GM12878 (cell line): ENCODE data around the gene PC. TPM values are rescaled to one million over a fixed set of nuclear protein-coding genes. Genes with fewer than 3 reads are reported as not detected.

Experiments
- ATAC-seq: fragments of 200-7000 bp; cut with Tn5 transposase; 3 replicates; pipeline ENCODE4 v1.9.1; 2020; ENCODE audit warnings: mild to moderate bottlenecking, moderate library complexity
- BruUV-seq: library from RNA; stranded (reverse); fragments of 400-500 nt; replicated peaks from 2 replicates; lab custom pipeline; 2021; lab: Mats Ljungman, UMichigan
- CTCF ChIA-PET: fragments of 300-600 bp; sonication (Branson Sonifier 250); formaldehyde crosslinking; extraction: SDS; loops from one replicate; lab custom pipeline; 2021; ENCODE audit warnings: inconsistent platforms; lab: Yijun Ruan, JAX
- POLR2A ChIA-PET: fragments of 350-600 bp; formaldehyde crosslinking; extraction: SDS; loops from one replicate; lab custom pipeline; 2021; ENCODE audit warnings: inconsistent platforms; lab: Charles Lee
- RAD21 ChIA-PET: fragments of 300-600 bp; sonication (Branson Sonifier 250); formaldehyde crosslinking; loops from one replicate; lab custom pipeline; 2023; ENCODE audit warnings: antibody characterized with exemption; ENCODE audit not compliant: unreplicated experiment; lab: Charles Lee
- SMC1A ChIA-PET: fragments of 300-600 bp; sonication (Branson Sonifier 250); formaldehyde crosslinking; loops from one replicate; lab custom pipeline; 2023; ENCODE audit not compliant: unreplicated experiment, uncharacterized antibody; lab: Charles Lee
- DNase-seq: peaks from one replicate; pipeline ENCODE4 v3.0.0-alpha.2; 2011; ENCODE audit warnings: low read depth, low spot score
- FAIRE-seq: peaks from 3 replicates; lab custom pipeline; 2011; peaks lifted over from hg19 to GRCh38; lab: Jason Lieb, UNC
- H2AFZ ChIP-seq: 2 replicates; pipeline ENCODE4 v1.6.0; 2011; ENCODE audit warnings: low read depth, low read length, control low read depth; ENCODE audit not compliant: control insufficient read depth
- H3K27ac ChIP-seq: 2 replicates; pipeline ENCODE4 v1.5.1; 2011; ENCODE audit warnings: control low read depth; ENCODE audit not compliant: control insufficient read depth, insufficient read depth
- H3K27me3 ChIP-seq, 2 experiments: replicated peaks in 1 of 2; 2 replicates each; pipeline versions ENCODE4 v1.6.0 to v1.6.1; 2011; ENCODE audit warnings: low read length in 1 of 2; ENCODE audit not compliant: control insufficient read depth in 2 of 2, insufficient read depth in 2 of 2
- H3K36me3 ChIP-seq, 2 experiments: 2 replicates each; pipeline ENCODE4 v1.5.1; 2011; ENCODE audit warnings: low read length in 1 of 2; ENCODE audit not compliant: control insufficient read depth in 2 of 2, insufficient read depth in 2 of 2
- H3K4me1 ChIP-seq: 2 replicates; pipeline ENCODE4 v1.6.1; 2011; ENCODE audit warnings: mild to moderate bottlenecking, low read length, moderate library complexity, mixed read lengths; ENCODE audit not compliant: control insufficient read depth, insufficient read depth
- H3K4me2 ChIP-seq: 2 replicates; pipeline ENCODE4 v1.6.0; 2011; ENCODE audit warnings: control low read depth; ENCODE audit not compliant: control insufficient read depth, insufficient read depth
- H3K4me3 ChIP-seq: fragments of 200-600 bp; sonication (generic); 2 replicates; pipeline ENCODE4 v1.5.1; 2016
- H3K79me2 ChIP-seq: 2 replicates; pipeline ENCODE4 v1.6.0; 2011; ENCODE audit warnings: low read length; ENCODE audit not compliant: control insufficient read depth, insufficient read depth
- H3K9ac ChIP-seq: 2 replicates; pipeline ENCODE4 v1.8.0; 2011; ENCODE audit warnings: low read length, control low read depth, mixed read lengths; ENCODE audit not compliant: control insufficient read depth, insufficient read depth
- H3K9me3 ChIP-seq: replicated peaks from 3 replicates; pipeline ENCODE4 v1.5.1; 2011; ENCODE audit warnings: mild to moderate bottlenecking, low read length; ENCODE audit not compliant: control insufficient read depth, insufficient read depth
- H4K20me1 ChIP-seq: 2 replicates; pipeline ENCODE4 v1.6.0; 2011; ENCODE audit not compliant: control insufficient read depth, insufficient read depth
- BCL3 ChIP-seq: IDR thresholded peaks from 2 replicates; pipeline ENCODE4 v1.6.1; 2011; ENCODE audit warnings: borderline replicate concordance, low read depth, mild to moderate bottlenecking, moderate library complexity, low read length; ENCODE audit not compliant: insufficient read depth, poor library complexity, severe bottlenecking
- CEBPZ ChIP-seq: fragments of 150-350 bp; IDR thresholded peaks from 2 replicates; pipeline ENCODE4 v1.6.1; 2016; ENCODE audit warnings: low read depth, low read length
- CHD2 ChIP-seq: IDR thresholded peaks from 2 replicates; pipeline ENCODE4 v1.6.1; 2011; ENCODE audit warnings: low read depth, low read length, improper control_type of control experiment, borderline replicate concordance
- EP300 ChIP-seq, 2 experiments: fragments of 150-350 bp in 1 of 2; IDR thresholded peaks; 2 replicates each; pipeline ENCODE4 v1.6.1; 2011 to 2012; ENCODE audit warnings: low read depth in 2 of 2, low read length in 2 of 2, borderline replicate concordance in 1 of 2, improper control_type of control experiment in 1 of 2, inconsistent platforms in 1 of 2; ENCODE audit not compliant: control insufficient read depth in 1 of 2
- ETV6 ChIP-seq, 2 experiments: fragments of 450-650 bp in 1 of 2; IDR thresholded peaks in 1 of 2; conservative IDR thresholded peaks in 1 of 2; 2 replicates each; pipeline ENCODE4 v1.6.1; 2014; ENCODE audit warnings: antibody characterized with exemption in 1 of 2, borderline replicate concordance in 1 of 2, low read depth in 1 of 2, mild to moderate bottlenecking in 1 of 2, moderate library complexity in 1 of 2
- FOXK2 ChIP-seq: fragments of 450-650 bp; IDR thresholded peaks from 2 replicates; pipeline ENCODE4 v1.6.1; 2017; ENCODE audit warnings: mild to moderate bottlenecking, moderate library complexity
- JUND ChIP-seq: IDR thresholded peaks from 2 replicates; pipeline ENCODE4 v1.6.1; 2012; ENCODE audit warnings: low read depth, mild to moderate bottlenecking, low read length, improper control_type of control experiment, moderate library complexity
- MXI1 ChIP-seq: fragments of 150-350 bp; IDR thresholded peaks from 2 replicates; pipeline ENCODE4 v1.6.1; 2011; ENCODE audit warnings: low read depth, mild to moderate bottlenecking, inconsistent platforms, low read length, improper control_type of control experiment
- POU2F2 ChIP-seq: IDR thresholded peaks from 3 replicates; pipeline ENCODE4 v1.6.1; 2011; ENCODE audit warnings: low read depth, mild to moderate bottlenecking, low read length, borderline replicate concordance
- RAD21 ChIP-seq: IDR thresholded peaks from 2 replicates; pipeline ENCODE4 v1.6.1; 2011; ENCODE audit warnings: mild to moderate bottlenecking, low read depth, low read length, moderate library complexity; ENCODE audit not compliant: insufficient read depth
- SKIL ChIP-seq: fragments of 450-650 bp; IDR thresholded peaks from 2 replicates; pipeline ENCODE4 v1.6.1; 2017; ENCODE audit warnings: mild to moderate bottlenecking, low read depth, inconsistent platforms; ENCODE audit not compliant: poor library complexity, severe bottlenecking
- STAT3 ChIP-seq: IDR thresholded peaks from 2 replicates; pipeline ENCODE4 v1.6.1; 2011; ENCODE audit warnings: low read depth, low read length, improper control_type of control experiment
- SUPT20H ChIP-seq: IDR thresholded peaks from 2 replicates; pipeline ENCODE4 v1.6.1; 2011; ENCODE audit warnings: low read depth, mild to moderate bottlenecking, low read length, moderate library complexity, borderline replicate concordance; ENCODE audit not compliant: control insufficient read depth
- TARDBP ChIP-seq: IDR thresholded peaks from 2 replicates; pipeline ENCODE4 v1.6.1; 2016; ENCODE audit warnings: borderline replicate concordance
- YBX1 ChIP-seq: fragments of 450-650 bp; IDR thresholded peaks from 2 replicates; pipeline ENCODE4 v1.6.1; 2016; ENCODE audit warnings: antibody characterized with exemption
- ZNF274 ChIP-seq: IDR thresholded peaks from one replicate; pipeline ENCODE4 v1.8.0; 2011; ENCODE audit not compliant: insufficient read length, insufficient read depth
- ZNF622 ChIP-seq: fragments of 450-650 bp; IDR thresholded peaks from 2 replicates; pipeline ENCODE4 v1.6.1; 2017; ENCODE audit warnings: mild to moderate bottlenecking, inconsistent platforms
- WGBS: methylation state at CpG from one replicate; pipeline ENCODE4 v1.1.6; 2016; ENCODE audit warnings: low lambda C conversion rate; ENCODE audit not compliant: insufficient replicate concordance, insufficient coverage; ENCODE audit errors: missing lambda C conversion rate; 5-methylcytosine and 5-hydroxymethylcytosine counted together
- in situ Hi-C: fragments of 300-500 bp; cut with MboI; formaldehyde crosslinking; loops from 9 replicates; pipeline ENCODE4 v1.14.3; 2018; ENCODE audit warnings: mixed read lengths
- intact Hi-C: fragments of 100-400 bp; cut with micrococcal nuclease; formaldehyde crosslinking; loops from one replicate; pipeline ENCODE4 v1.14.2; 2022; ENCODE audit not compliant: unreplicated experiment
- polyA plus RNA-seq, 11 experiments: library from polyadenylated mRNA; depleted of rRNA in 4 of 11; unstranded in 6 of 11; stranded (reverse) in 5 of 11; fragments of >200 nt; fragmentation: Nextera tagmentation in 4 of 11; fragmentation: Illumina TruSeq in 1 of 11; extraction: Ambion mirVana in 4 of 11; extraction: Trizol in 1 of 11; gene quantifications; 1 replicate in 1 of 11; 2 replicates in 10 of 11; pipeline versions ENCODE4 v1.2.1 to v1.2.3, GENCODE V29; 2011 to 2016; ENCODE audit warnings: inconsistent platforms in 2 of 11, missing spikeins in 2 of 11, low read depth in 1 of 11
- total RNA-seq, 4 experiments: library from RNA; depleted of rRNA in 3 of 4; stranded (reverse); fragments of >200 nt in 3 of 4; fragmentation: Illumina TruSeq in 1 of 4; extraction: Trizol in 1 of 4; gene quantifications; 2 replicates each; pipeline versions ENCODE4 v1.2.1 to v1.2.3, GENCODE V29; 2013 to 2021

PC gene
- total and polyA plus RNA-seq, 10 of the 15 experiments (the other 5 are each of a cell fraction or from before 2014, with no cell fraction given): 0.22 to 10.3 (median 4.5) TPM

GRCh38 chr11:66985508-66986177 is 27.5 kb upstream of the PC start:
- no peaks in the 10 kb centered on the region for H3K27me3 ChIP-seq
- H3K4me1 ChIP-seq: peaks cover 6% of the 10 kb centered on the region; the same call in 1 of the 2 replicates
- ATAC-seq: no peak
- ChIA-PET SMC1A (no interaction called here), CTCF (no interaction called here), POLR2A (no interaction called here), RAD21 (no interaction called here)
- intact Hi-C loops (no loop called here), in situ Hi-C loops (no loop called here)
- no peak for FAIRE-seq
- no peak overlapping the region for H3K27ac ChIP-seq
- no peak overlapping the region for H3K4me3 ChIP-seq
- no peaks in the 10 kb centered on the region for H3K36me3 ChIP-seq
- H3K4me2 ChIP-seq: no peak overlapping the region
- H3K79me2 ChIP-seq: no peaks in the 10 kb centered on the region
- H3K9ac ChIP-seq: no peak overlapping the region
- no peaks in the 10 kb centered on the region for H4K20me1 ChIP-seq
- DNase-seq: no peak
- no peaks in the 10 kb centered on the region; the same call in 2 of the 3 replicates for H3K9me3 ChIP-seq
- BruUV-seq: no TSS peak
- no peak overlapping the region for H2AFZ ChIP-seq
- WGBS: 44% methylated on average over 8 of the region's 8 CpGs
- TF ChIP-seq YBX1: no peak
- TF ChIP-seq SKIL: no peak
- no peak for TF ChIP-seq FOXK2
- no peak for TF ChIP-seq ZNF274
- TF ChIP-seq CHD2: no peak
- TF ChIP-seq CEBPZ: no peak
- TF ChIP-seq JUND: no peak
- no peak for TF ChIP-seq POU2F2
- no peak for TF ChIP-seq ETV6 (conservative IDR thresholded peaks at IDR 0.05 in 1 of 2, IDR thresholded peaks at IDR 0.05 in 1 of 2; ENCODE audit: borderline replicate concordance in 1 of 2, low read depth in 1 of 2)
- TF ChIP-seq STAT3: no peak
- TF ChIP-seq SUPT20H: no peak
- no peak for TF ChIP-seq MXI1
- TF ChIP-seq TARDBP: no peak
- no peak for TF ChIP-seq EP300 (IDR thresholded peaks at IDR 0.05; ENCODE audit: borderline replicate concordance in 1 of 2, control insufficient read depth in 1 of 2, low read depth in 2 of 2, low read length in 2 of 2)
- TF ChIP-seq ZNF622: no peak
- TF ChIP-seq BCL3: no peak
- TF ChIP-seq RAD21: no peak
